ENCODE results near the gene CAMSAP1.

- TF ChIP-seq POLR2A (IDR thresholded peaks at IDR 0.05): no peak
- no peak for TF ChIP-seq CTCF (IDR thresholded peaks at IDR 0.05)
Measured at GRCh38 chr9:135802876-135803419, 104.4 kb downstream of the CAMSAP1 start.
